GM12878 (cell line): ENCODE data around the gene PFN2. TPM values are rescaled to one million over a fixed set of nuclear protein-coding genes. Genes with fewer than 3 reads are reported as not detected.

Experiments used
- ATAC-seq: fragments of 200-7000 bp; cut with Tn5 transposase; 3 replicates; pipeline ENCODE4 v1.9.1; 2020; ENCODE audit warnings: mild to moderate bottlenecking, moderate library complexity
- BruUV-seq: library from RNA; stranded (reverse); fragments of 400-500 nt; replicated peaks from 2 replicates; lab custom pipeline; 2021; lab: Mats Ljungman, UMichigan
- CTCF ChIA-PET: fragments of 300-600 bp; sonication (Branson Sonifier 250); formaldehyde crosslinking; extraction: SDS; loops from one replicate; lab custom pipeline; 2021; ENCODE audit warnings: inconsistent platforms; lab: Yijun Ruan, JAX
- POLR2A ChIA-PET: fragments of 350-600 bp; formaldehyde crosslinking; extraction: SDS; loops from one replicate; lab custom pipeline; 2021; ENCODE audit warnings: inconsistent platforms; lab: Charles Lee
- RAD21 ChIA-PET: fragments of 300-600 bp; sonication (Branson Sonifier 250); formaldehyde crosslinking; loops from one replicate; lab custom pipeline; 2023; ENCODE audit warnings: antibody characterized with exemption; ENCODE audit not compliant: unreplicated experiment; lab: Charles Lee
- SMC1A ChIA-PET: fragments of 300-600 bp; sonication (Branson Sonifier 250); formaldehyde crosslinking; loops from one replicate; lab custom pipeline; 2023; ENCODE audit not compliant: unreplicated experiment, uncharacterized antibody; lab: Charles Lee
- DNase-seq: peaks from one replicate; pipeline ENCODE4 v3.0.0-alpha.2; 2011; ENCODE audit warnings: low read depth, low spot score
- FAIRE-seq: peaks from 3 replicates; lab custom pipeline; 2011; peaks lifted over from hg19 to GRCh38; lab: Jason Lieb, UNC
- H2AFZ ChIP-seq: 2 replicates; pipeline ENCODE4 v1.6.0; 2011; ENCODE audit warnings: low read depth, low read length, control low read depth; ENCODE audit not compliant: control insufficient read depth
- H3K27ac ChIP-seq: 2 replicates; pipeline ENCODE4 v1.5.1; 2011; ENCODE audit warnings: control low read depth; ENCODE audit not compliant: control insufficient read depth, insufficient read depth
- H3K27me3 ChIP-seq, 2 experiments: replicated peaks in 1 of 2; 2 replicates each; pipeline versions ENCODE4 v1.6.0 to v1.6.1; 2011; ENCODE audit warnings: low read length in 1 of 2; ENCODE audit not compliant: control insufficient read depth in 2 of 2, insufficient read depth in 2 of 2
- H3K36me3 ChIP-seq, 2 experiments: 2 replicates each; pipeline ENCODE4 v1.5.1; 2011; ENCODE audit warnings: low read length in 1 of 2; ENCODE audit not compliant: control insufficient read depth in 2 of 2, insufficient read depth in 2 of 2
- H3K4me1 ChIP-seq: 2 replicates; pipeline ENCODE4 v1.6.1; 2011; ENCODE audit warnings: mild to moderate bottlenecking, low read length, moderate library complexity, mixed read lengths; ENCODE audit not compliant: control insufficient read depth, insufficient read depth
- H3K4me2 ChIP-seq: 2 replicates; pipeline ENCODE4 v1.6.0; 2011; ENCODE audit warnings: control low read depth; ENCODE audit not compliant: control insufficient read depth, insufficient read depth
- H3K4me3 ChIP-seq: fragments of 200-600 bp; sonication (generic); 2 replicates; pipeline ENCODE4 v1.5.1; 2016
- H3K79me2 ChIP-seq: 2 replicates; pipeline ENCODE4 v1.6.0; 2011; ENCODE audit warnings: low read length; ENCODE audit not compliant: control insufficient read depth, insufficient read depth
- H3K9ac ChIP-seq: 2 replicates; pipeline ENCODE4 v1.8.0; 2011; ENCODE audit warnings: low read length, control low read depth, mixed read lengths; ENCODE audit not compliant: control insufficient read depth, insufficient read depth
- H3K9me3 ChIP-seq: replicated peaks from 3 replicates; pipeline ENCODE4 v1.5.1; 2011; ENCODE audit warnings: mild to moderate bottlenecking, low read length; ENCODE audit not compliant: control insufficient read depth, insufficient read depth
- H4K20me1 ChIP-seq: 2 replicates; pipeline ENCODE4 v1.6.0; 2011; ENCODE audit not compliant: control insufficient read depth, insufficient read depth
- ASH2L ChIP-seq: fragments of 300-600, 200-600 bp; sonication (generic); IDR thresholded peaks from 2 replicates; pipeline ENCODE4 v1.6.1; 2017; ENCODE audit warnings: low read depth, mild to moderate bottlenecking, borderline replicate concordance
- BRCA1 ChIP-seq: IDR thresholded peaks from 2 replicates; pipeline ENCODE4 v1.6.1; 2011; ENCODE audit warnings: low read depth, low read length, improper control_type of control experiment
- ETV6 ChIP-seq, 2 experiments: fragments of 450-650 bp in 1 of 2; IDR thresholded peaks in 1 of 2; conservative IDR thresholded peaks in 1 of 2; 2 replicates each; pipeline ENCODE4 v1.6.1; 2014; ENCODE audit warnings: antibody characterized with exemption in 1 of 2, borderline replicate concordance in 1 of 2, low read depth in 1 of 2, mild to moderate bottlenecking in 1 of 2, moderate library complexity in 1 of 2
- NFIC ChIP-seq: IDR thresholded peaks from 2 replicates; pipeline ENCODE4 v1.6.1; 2012; ENCODE audit warnings: low read depth, mild to moderate bottlenecking, inconsistent platforms, low read length, moderate library complexity
- NR2C2 ChIP-seq: IDR thresholded peaks from 2 replicates; pipeline ENCODE4 v1.6.1; 2011; ENCODE audit warnings: borderline replicate concordance, low read depth; ENCODE audit not compliant: control insufficient read depth, insufficient read length
- PAX8 ChIP-seq: fragments of 450-650 bp; IDR thresholded peaks from 2 replicates; pipeline ENCODE4 v1.6.1; 2017; ENCODE audit warnings: mild to moderate bottlenecking, moderate library complexity
- RAD51 ChIP-seq: fragments of 450-650 bp; IDR thresholded peaks from 2 replicates; pipeline ENCODE4 v1.6.1; 2016; ENCODE audit warnings: moderate library complexity, mild to moderate bottlenecking, inconsistent platforms
- WGBS: methylation state at CpG from one replicate; pipeline ENCODE4 v1.1.6; 2016; ENCODE audit warnings: low lambda C conversion rate; ENCODE audit not compliant: insufficient replicate concordance, insufficient coverage; ENCODE audit errors: missing lambda C conversion rate; 5-methylcytosine and 5-hydroxymethylcytosine counted together
- in situ Hi-C: fragments of 300-500 bp; cut with MboI; formaldehyde crosslinking; loops from 9 replicates; pipeline ENCODE4 v1.14.3; 2018; ENCODE audit warnings: mixed read lengths
- intact Hi-C: fragments of 100-400 bp; cut with micrococcal nuclease; formaldehyde crosslinking; loops from one replicate; pipeline ENCODE4 v1.14.2; 2022; ENCODE audit not compliant: unreplicated experiment
- polyA plus RNA-seq, 11 experiments: library from polyadenylated mRNA; depleted of rRNA in 4 of 11; unstranded in 6 of 11; stranded (reverse) in 5 of 11; fragments of >200 nt; fragmentation: Nextera tagmentation in 4 of 11; fragmentation: Illumina TruSeq in 1 of 11; extraction: Ambion mirVana in 4 of 11; extraction: Trizol in 1 of 11; gene quantifications; 1 replicate in 1 of 11; 2 replicates in 10 of 11; pipeline versions ENCODE4 v1.2.1 to v1.2.3, GENCODE V29; 2011 to 2016; ENCODE audit warnings: inconsistent platforms in 2 of 11, missing spikeins in 2 of 11, low read depth in 1 of 11
- total RNA-seq, 4 experiments: library from RNA; depleted of rRNA in 3 of 4; stranded (reverse); fragments of >200 nt in 3 of 4; fragmentation: Illumina TruSeq in 1 of 4; extraction: Trizol in 1 of 4; gene quantifications; 2 replicates each; pipeline versions ENCODE4 v1.2.1 to v1.2.3, GENCODE V29; 2013 to 2021
- TF ChIP-seq, protein P1 (sequence below): fragments of 450-650 bp; IDR thresholded peaks from 2 replicates; pipeline ENCODE4 v1.6.1; 2017; ENCODE audit warnings: mild to moderate bottlenecking, moderate library complexity
- TF ChIP-seq, protein P2 (sequence below): fragments of 450-650 bp; conservative IDR thresholded peaks from 2 replicates; pipeline ENCODE4 v1.6.1; 2017; ENCODE audit warnings: mild to moderate bottlenecking, moderate library complexity
- TF ChIP-seq, protein P3 (sequence below): IDR thresholded peaks from 2 replicates; pipeline ENCODE4 v1.6.1; 2011; ENCODE audit warnings: borderline replicate concordance, low read depth, mild to moderate bottlenecking, moderate library complexity, mixed read lengths, low read length; ENCODE audit not compliant: insufficient read depth; ENCODE audit errors: extremely low read length

Gene PFN2
- total and polyA plus RNA-seq, 10 of the 15 experiments (the other 5 are each of a cell fraction or from before 2014, with no cell fraction given), result 3.1 to 78.9 (median 5.3) TPM

DNA sequence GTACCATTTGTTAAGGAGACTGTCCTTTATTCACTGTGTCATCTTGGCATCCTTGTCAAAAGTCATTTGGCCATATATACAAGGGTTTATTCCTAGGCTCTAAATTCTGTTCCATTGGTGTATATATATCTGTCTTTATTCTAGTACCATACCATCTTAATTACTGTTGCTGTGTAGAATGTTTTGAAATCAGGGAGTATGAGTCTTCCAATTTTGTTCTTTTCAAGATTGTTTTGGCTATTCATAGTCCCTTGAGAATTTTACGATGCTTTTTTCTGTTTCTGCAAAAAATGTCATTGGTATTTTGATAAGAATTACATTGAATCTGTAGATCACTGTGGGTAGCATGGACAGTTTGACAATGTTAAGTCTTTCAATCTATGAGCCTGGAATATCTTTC, 28.7 kb downstream of the PFN2 start:
- TF ChIP-seq ETV6 (conservative IDR thresholded peaks at IDR 0.05 in 1 of 2, IDR thresholded peaks at IDR 0.05 in 1 of 2; ENCODE audit: borderline replicate concordance in 1 of 2, low read depth in 1 of 2) (no peak), NFIC (no peak), RAD51 (no peak), PAX8 (no peak), NR2C2 (no peak), ASH2L (no peak), BRCA1 (no peak)
- TF ChIP-seq, protein P1, sequence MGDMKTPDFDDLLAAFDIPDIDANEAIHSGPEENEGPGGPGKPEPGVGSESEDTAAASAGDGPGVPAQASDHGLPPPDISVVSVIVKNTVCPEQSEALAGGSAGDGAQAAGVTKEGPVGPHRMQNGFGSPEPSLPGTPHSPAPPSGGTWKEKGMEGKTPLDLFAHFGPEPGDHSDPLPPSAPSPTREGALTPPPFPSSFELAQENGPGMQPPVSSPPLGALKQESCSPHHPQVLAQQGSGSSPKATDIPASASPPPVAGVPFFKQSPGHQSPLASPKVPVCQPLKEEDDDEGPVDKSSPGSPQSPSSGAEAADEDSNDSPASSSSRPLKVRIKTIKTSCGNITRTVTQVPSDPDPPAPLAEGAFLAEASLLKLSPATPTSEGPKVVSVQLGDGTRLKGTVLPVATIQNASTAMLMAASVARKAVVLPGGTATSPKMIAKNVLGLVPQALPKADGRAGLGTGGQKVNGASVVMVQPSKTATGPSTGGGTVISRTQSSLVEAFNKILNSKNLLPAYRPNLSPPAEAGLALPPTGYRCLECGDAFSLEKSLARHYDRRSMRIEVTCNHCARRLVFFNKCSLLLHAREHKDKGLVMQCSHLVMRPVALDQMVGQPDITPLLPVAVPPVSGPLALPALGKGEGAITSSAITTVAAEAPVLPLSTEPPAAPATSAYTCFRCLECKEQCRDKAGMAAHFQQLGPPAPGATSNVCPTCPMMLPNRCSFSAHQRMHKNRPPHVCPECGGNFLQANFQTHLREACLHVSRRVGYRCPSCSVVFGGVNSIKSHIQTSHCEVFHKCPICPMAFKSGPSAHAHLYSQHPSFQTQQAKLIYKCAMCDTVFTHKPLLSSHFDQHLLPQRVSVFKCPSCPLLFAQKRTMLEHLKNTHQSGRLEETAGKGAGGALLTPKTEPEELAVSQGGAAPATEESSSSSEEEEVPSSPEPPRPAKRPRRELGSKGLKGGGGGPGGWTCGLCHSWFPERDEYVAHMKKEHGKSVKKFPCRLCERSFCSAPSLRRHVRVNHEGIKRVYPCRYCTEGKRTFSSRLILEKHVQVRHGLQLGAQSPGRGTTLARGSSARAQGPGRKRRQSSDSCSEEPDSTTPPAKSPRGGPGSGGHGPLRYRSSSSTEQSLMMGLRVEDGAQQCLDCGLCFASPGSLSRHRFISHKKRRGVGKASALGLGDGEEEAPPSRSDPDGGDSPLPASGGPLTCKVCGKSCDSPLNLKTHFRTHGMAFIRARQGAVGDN, result no peak
- TF ChIP-seq, protein P2, sequence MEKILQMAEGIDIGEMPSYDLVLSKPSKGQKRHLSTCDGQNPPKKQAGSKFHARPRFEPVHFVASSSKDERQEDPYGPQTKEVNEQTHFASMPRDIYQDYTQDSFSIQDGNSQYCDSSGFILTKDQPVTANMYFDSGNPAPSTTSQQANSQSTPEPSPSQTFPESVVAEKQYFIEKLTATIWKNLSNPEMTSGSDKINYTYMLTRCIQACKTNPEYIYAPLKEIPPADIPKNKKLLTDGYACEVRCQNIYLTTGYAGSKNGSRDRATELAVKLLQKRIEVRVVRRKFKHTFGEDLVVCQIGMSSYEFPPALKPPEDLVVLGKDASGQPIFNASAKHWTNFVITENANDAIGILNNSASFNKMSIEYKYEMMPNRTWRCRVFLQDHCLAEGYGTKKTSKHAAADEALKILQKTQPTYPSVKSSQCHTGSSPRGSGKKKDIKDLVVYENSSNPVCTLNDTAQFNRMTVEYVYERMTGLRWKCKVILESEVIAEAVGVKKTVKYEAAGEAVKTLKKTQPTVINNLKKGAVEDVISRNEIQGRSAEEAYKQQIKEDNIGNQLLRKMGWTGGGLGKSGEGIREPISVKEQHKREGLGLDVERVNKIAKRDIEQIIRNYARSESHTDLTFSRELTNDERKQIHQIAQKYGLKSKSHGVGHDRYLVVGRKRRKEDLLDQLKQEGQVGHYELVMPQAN, result no peak
- TF ChIP-seq, protein P3, sequence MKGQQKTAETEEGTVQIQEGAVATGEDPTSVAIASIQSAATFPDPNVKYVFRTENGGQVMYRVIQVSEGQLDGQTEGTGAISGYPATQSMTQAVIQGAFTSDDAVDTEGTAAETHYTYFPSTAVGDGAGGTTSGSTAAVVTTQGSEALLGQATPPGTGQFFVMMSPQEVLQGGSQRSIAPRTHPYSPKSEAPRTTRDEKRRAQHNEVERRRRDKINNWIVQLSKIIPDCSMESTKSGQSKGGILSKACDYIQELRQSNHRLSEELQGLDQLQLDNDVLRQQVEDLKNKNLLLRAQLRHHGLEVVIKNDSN, result no peak
- Histone ChIP-seq H3K4me2 (no peak overlapping the region), H3K9ac (no peak overlapping the region), H3K4me1 (no peaks in the 10 kb centered on the region), H3K27me3 (no peaks in the 10 kb centered on the region), H3K27ac (no peak overlapping the region), H4K20me1 (no peaks in the 10 kb centered on the region), H3K4me3 (no peak overlapping the region), H3K36me3 (no peaks in the 10 kb centered on the region), H3K9me3 (peaks cover 5% of the 10 kb centered on the region; the same call in 2 of the 3 replicates), H2AFZ (no peak overlapping the region), H3K79me2 (peaks cover 1% of the 10 kb centered on the region; the same call in 1 of the 2 replicates)
- intact Hi-C loops (no loop called here), in situ Hi-C loops (no loop called here)
- ATAC-seq, result no peak
- ChIA-PET RAD21 (no interaction called here), SMC1A (interaction anchor here (1.3 kb wide), 1 partner anchor 16 kb away, joined by 4 read pairs; no protein-coding TSS in a partner anchor), POLR2A (no interaction called here), CTCF (interaction anchor here (1.5 to 1.8 kb wide), 2 partner anchors 9 to 242 kb away, joined by 3 to 7 read pairs; no protein-coding TSS in a partner anchor)
- no peak for DNase-seq
- BruUV-seq, result no TSS peak
- no peak for FAIRE-seq
- WGBS, result 96% methylated on average over 1 of the region's 1 CpG
